Urinary bladder (tissue), 4 donors: ENCODE measurements around the gene P3H3. TPM values are rescaled to one million over a fixed set of nuclear protein-coding genes. Genes with fewer than 3 reads are reported as not detected.

Experiments
- DNase-seq: peaks from one replicate; pipeline ENCODE4 v3.0.0-alpha.2; 2015; ENCODE audit errors: extremely low spot score
- H3K27ac ChIP-seq: one replicate; pipeline ENCODE4 v1.5.1; 2013; ENCODE audit warnings: low read depth, mild to moderate bottlenecking, moderate library complexity
- H3K36me3 ChIP-seq: one replicate; pipeline ENCODE4 v1.6.1; 2013; ENCODE audit warnings: mild to moderate bottlenecking, moderate library complexity; ENCODE audit not compliant: insufficient read depth
- H3K4me1 ChIP-seq: one replicate; pipeline ENCODE4 v1.6.1; 2013; ENCODE audit warnings: mild to moderate bottlenecking, moderate library complexity; ENCODE audit not compliant: insufficient read depth
- H3K4me3 ChIP-seq: one replicate; pipeline ENCODE4 v1.5.1; 2013; ENCODE audit warnings: low read depth, low read length
- WGBS: extraction: QIAGEN DNeasy Blood & Tissue Kit; methylation state at CpG from one replicate; pipeline ENCODE4 v1.1.7; 2013; 5-methylcytosine and 5-hydroxymethylcytosine counted together
- polyA plus RNA-seq: library from polyadenylated mRNA; stranded (reverse); fragments of 200-250 nt; gene quantifications from one replicate; pipeline ENCODE4 v1.2.3, GENCODE V29; 2013
- total RNA-seq: library from RNA; depleted of rRNA; stranded (reverse); fragments of >200 nt; gene quantifications from one replicate; pipeline ENCODE4 v1.2.3, GENCODE V29; 2014
- donor health status: healthy with polysubstance abuse.
- donor health status: healthy.

The P3H3 gene
- total RNA-seq (40.1 TPM), polyA plus RNA-seq (46.3 TPM)

- H3K4me1 ChIP-seq: no peaks in the 10 kb centered on the region
- DNase-seq: peak; percentile 33
- WGBS: under 1% methylated on average over 59 of the region's 60 CpGs
These were observed at the start of gene P3H3 for GRCh38 chr12:6827982-6828780. P3H3 (plus strand) TSS chr12:6828407; CDS start chr12:6828441, 34 bp downstream.

GRCh38 chr12:6778574-6779550 is 49.3 kb upstream of the P3H3 start:
- H3K27ac ChIP-seq: peak overlapping the region; percentile 28
- peak; percentile 92 for DNase-seq
- WGBS: 3% methylated on average over 35 of the region's 35 CpGs
- H3K4me3 ChIP-seq: peak overlapping the region; percentile 6
- H3K4me1 ChIP-seq: no peaks in the 10 kb centered on the region
- H3K36me3 ChIP-seq: no peaks in the 10 kb centered on the region

More at GRCh38 chr12:6827982-6828780, at the start of gene P3H3:
- peak within 1 kb of the TSS; percentile 81 for H3K4me3 ChIP-seq
- H3K36me3 ChIP-seq: no peaks in the 10 kb centered on the region
- peak within 1 kb of the TSS; percentile 72 for H3K27ac ChIP-seq

GRCh38 chr12:6779708-6780432 is 48.3 kb upstream of the P3H3 start:
- DNase-seq: no peak
- Histone ChIP-seq H3K4me1 (no peaks in the 10 kb centered on the region), H3K27ac (no peak overlapping the region), H3K36me3 (no peaks in the 10 kb centered on the region), H3K4me3 (no peak overlapping the region)
- WGBS: 88% methylated on average over 6 of the region's 6 CpGs

- no peak overlapping the region for H3K4me3 ChIP-seq
- DNase-seq: no peak
- WGBS: 85% methylated on average over 6 of the region's 6 CpGs
- no peak overlapping the region for H3K27ac ChIP-seq
- H3K36me3 ChIP-seq: no peaks in the 10 kb centered on the region
- no peaks in the 10 kb centered on the region for H3K4me1 ChIP-seq
These were observed 47.6 kb upstream of the P3H3 start for GRCh38 chr12:6780573-6780972.

- no peak for DNase-seq
- WGBS: 70% methylated on average over 6 of the region's 6 CpGs
These were observed 46.1 kb upstream of the P3H3 start for GRCh38 chr12:6782119-6782518.

GRCh38 chr12:6782850-6783566 is 45.2 kb upstream of the P3H3 start:
- Histone ChIP-seq H3K4me3 (no peak overlapping the region), H3K4me1 (no peaks in the 10 kb centered on the region), H3K36me3 (no peaks in the 10 kb centered on the region), H3K27ac (no peak overlapping the region)
- no peak for DNase-seq
- WGBS: 74% methylated on average over 10 of the region's 10 CpGs

More at GRCh38 chr12:6782119-6782518, 46.1 kb upstream of the P3H3 start:
- H3K27ac ChIP-seq: no peak overlapping the region
- H3K4me1 ChIP-seq: no peaks in the 10 kb centered on the region
- no peak overlapping the region for H3K4me3 ChIP-seq
- H3K36me3 ChIP-seq: no peaks in the 10 kb centered on the region

GRCh38 chr12:6783828-6784227 is 44.4 kb upstream of the P3H3 start:
- no peak for DNase-seq
- no peaks in the 10 kb centered on the region for H3K36me3 ChIP-seq
- no peak overlapping the region for H3K27ac ChIP-seq
- WGBS: 92% methylated on average over 9 of the region's 9 CpGs
- H3K4me3 ChIP-seq: no peak overlapping the region
- no peaks in the 10 kb centered on the region for H3K4me1 ChIP-seq

GRCh38 chr12:6784296-6784695 is 43.9 kb upstream of the P3H3 start:
- no peak for DNase-seq
- H3K36me3 ChIP-seq: no peaks in the 10 kb centered on the region
- WGBS: 70% methylated on average over 5 of the region's 5 CpGs
- H3K4me3 ChIP-seq: no peak overlapping the region
- no peak overlapping the region for H3K27ac ChIP-seq
- no peaks in the 10 kb centered on the region for H3K4me1 ChIP-seq

GRCh38 chr12:6784761-6785160 is 43.4 kb upstream of the P3H3 start:
- DNase-seq: no peak
- Histone ChIP-seq H3K4me3 (no peak overlapping the region), H3K27ac (no peak overlapping the region), H3K36me3 (no peaks in the 10 kb centered on the region), H3K4me1 (no peaks in the 10 kb centered on the region)
- WGBS: 71% methylated on average over 5 of the region's 5 CpGs

- DNase-seq: no peak
- Histone ChIP-seq H3K4me3 (no peak overlapping the region), H3K36me3 (no peaks in the 10 kb centered on the region), H3K4me1 (no peaks in the 10 kb centered on the region), H3K27ac (no peak overlapping the region)
- 69% methylated on average over 9 of the region's 9 CpGs for WGBS
These were observed 41.7 kb upstream of the P3H3 start for GRCh38 chr12:6786416-6787094.

- 92% methylated on average over 5 of the region's 5 CpGs for WGBS
- Histone ChIP-seq H3K27ac (no peak overlapping the region), H3K4me1 (no peaks in the 10 kb centered on the region), H3K4me3 (no peak overlapping the region), H3K36me3 (no peaks in the 10 kb centered on the region)
- DNase-seq: no peak
These were observed 40.9 kb upstream of the P3H3 start for GRCh38 chr12:6787309-6787708.
